ENCODE results near the gene ATP8B2.
A peak's percentile ranks its signal among the peaks of the same experiment; 100 is the strongest.

The ATP8B2 gene

DNA sequence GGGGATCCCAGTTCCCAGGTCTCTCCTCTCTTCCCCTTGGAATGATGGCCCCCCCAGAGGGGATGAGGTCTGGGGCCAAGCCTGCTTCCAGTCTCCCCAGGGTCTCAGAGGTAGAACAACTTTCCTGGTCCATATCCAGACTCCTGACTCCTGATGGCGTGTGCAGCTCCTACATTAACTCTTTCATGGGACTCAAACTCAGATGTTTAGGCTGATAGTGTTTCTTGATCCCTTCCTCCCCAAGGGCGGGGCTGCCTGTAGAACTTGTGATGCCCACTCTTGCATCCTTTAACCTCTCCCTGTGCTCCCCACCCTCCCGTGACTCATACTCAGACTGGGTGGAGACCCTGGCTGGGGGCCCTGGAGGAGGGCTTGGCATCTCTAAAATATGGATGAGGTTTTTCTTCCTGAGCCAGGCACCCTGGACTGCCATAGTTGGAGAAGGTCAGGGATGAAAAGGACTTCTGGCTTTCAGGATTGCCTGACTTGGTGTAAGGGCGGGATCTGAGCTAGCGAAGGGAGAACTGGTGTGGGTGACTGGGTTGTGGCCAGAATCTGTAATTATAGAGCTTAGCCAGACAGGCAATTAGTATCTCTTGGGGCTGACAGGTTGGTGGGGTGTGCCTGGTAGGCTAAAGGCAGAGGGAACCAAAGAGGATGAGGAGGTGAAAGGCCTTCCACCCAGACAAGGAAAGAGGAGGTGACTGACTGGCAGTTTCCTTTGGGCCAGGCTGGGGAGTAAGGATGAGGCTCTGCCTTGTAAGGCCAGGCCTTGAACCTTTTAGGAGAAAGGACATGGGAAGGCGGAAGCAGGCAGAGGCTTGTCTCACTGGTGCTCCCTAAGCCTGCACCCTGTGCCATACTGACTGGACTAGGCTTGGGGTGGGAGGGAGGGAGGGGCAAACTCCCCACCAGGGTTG is 1.5 kb downstream of the ATP8B2 start:
- TF ChIP-seq SPI1 (IDR thresholded peaks at IDR 0.05; ENCODE audit: low read depth, low read length) = no peak
- TF ChIP-seq PAX5 (IDR thresholded peaks at IDR 0.05; ENCODE audit: insufficient read depth, low read length, severe bottlenecking) = no peak
- no peak for TF ChIP-seq POLR2AphosphoS5 (IDR thresholded peaks at IDR 0.05; ENCODE audit: low read depth, low read length)
- TF ChIP-seq POLR2A (IDR thresholded peaks at IDR 0.05; ENCODE audit: low read depth, low read length) = no peak
- TF ChIP-seq TAF1 (IDR thresholded peaks at IDR 0.05; ENCODE audit: low read depth, low read length) = no peak
- TF ChIP-seq POU2F2 (IDR thresholded peaks at IDR 0.05; ENCODE audit: low read depth, low read length) = no peak
- FAIRE-seq (peak; percentile 23), DNase-seq (ENCODE audit: insufficient read length, low spot score) (no peak)

DNA sequence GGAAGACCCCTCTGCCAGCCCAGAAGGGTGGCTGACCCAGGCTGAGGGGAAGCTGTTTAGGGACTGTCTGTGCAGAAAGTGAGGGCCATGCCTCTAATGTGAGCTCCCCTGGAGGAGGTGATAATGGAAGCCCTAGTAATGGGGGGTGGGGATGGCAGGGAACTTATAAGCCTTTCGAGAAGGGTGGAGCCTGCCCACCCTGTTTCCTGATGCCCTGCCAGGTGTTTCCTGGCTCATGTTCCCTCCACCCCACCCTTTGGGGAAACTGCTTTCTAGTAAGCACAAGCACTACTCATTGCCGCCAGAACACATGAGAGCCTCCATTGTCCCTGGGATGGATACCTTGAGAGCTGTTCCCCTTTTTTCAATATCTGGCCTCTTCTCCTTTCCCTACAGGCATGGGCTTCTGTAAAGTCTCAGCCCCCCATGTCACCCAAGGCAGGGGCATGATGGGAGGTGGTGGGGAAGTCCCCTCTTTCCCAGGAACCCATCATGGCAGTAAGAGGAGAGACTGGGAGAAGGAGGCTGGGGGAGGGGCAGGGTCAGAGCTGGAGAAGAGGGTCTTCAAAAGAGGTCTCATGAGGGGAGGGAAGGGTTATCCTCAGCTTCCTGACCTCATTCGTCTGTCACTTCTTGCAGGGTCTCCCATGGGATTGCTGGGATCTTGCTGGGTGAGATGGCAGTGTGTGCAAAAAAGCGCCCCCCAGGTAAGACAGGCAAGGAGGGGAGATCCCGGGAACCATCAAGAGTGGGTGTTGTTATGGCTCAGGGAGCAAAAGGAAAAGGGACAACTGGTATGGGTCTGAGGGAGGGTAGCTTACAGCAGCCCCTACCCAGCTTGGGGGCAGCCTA is 2.4 kb downstream of the ATP8B2 start:
- FAIRE-seq = peak; percentile 20
- TF ChIP-seq POLR2AphosphoS5 (IDR thresholded peaks at IDR 0.05; ENCODE audit: low read depth, low read length) (no peak), PAX5 (IDR thresholded peaks at IDR 0.05; ENCODE audit: insufficient read depth, low read length, severe bottlenecking) (no peak), TAF1 (IDR thresholded peaks at IDR 0.05; ENCODE audit: low read depth, low read length) (no peak), SPI1 (IDR thresholded peaks at IDR 0.05; ENCODE audit: low read depth, low read length) (peak; percentile 26; the same call in 1 of the 2 replicates), POU2F2 (IDR thresholded peaks at IDR 0.05; ENCODE audit: low read depth, low read length) (no peak), POLR2A (IDR thresholded peaks at IDR 0.05; ENCODE audit: low read depth, low read length) (no peak)
- DNase-seq (ENCODE audit: insufficient read length, low spot score) = no peak

DNA sequence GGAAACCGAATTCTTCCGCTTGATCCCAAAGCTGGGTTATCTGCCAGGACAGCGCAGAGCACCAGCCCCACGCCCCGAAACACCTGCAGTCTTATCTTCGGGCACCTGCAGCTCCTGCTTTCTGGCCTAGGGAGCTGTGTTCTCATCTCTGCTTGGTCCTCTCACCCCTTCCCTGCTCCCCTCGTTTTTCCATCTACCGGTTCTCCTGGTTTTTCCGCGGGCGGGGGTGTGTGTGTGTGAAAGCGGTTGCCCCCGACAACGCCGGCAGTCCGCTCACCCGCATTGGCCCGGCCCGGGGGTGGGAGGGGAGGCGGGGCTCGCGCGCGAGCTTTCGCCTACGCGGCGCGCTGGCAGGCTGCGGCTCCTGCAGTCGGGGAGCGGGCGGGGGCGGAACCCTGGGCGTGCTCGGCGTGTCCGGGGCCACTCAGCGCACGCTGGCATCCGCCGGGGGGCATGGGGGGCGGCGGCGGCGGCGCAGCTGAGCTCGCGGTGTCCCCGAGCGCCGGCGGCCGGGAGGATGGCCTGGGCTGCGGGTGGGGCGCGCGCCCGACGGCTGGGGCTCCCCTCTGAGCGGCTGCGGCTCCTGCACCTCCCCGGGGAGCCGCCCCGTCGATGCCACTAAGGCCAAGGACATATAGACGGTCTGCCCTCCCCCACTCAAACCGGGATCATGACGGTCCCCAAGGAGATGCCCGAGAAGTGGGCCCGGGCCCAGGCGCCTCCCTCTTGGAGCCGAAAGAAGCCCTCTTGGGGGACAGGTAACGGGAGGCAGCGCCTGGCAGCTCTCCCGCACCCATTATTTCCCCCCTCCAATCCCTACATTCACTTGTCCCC is 3.2 kb downstream of the ATP8B2 start:
- DNase-seq (ENCODE audit: insufficient read length, low spot score) = peak; percentile 83
- FAIRE-seq = peak; percentile 93
- TF ChIP-seq TAF1 (IDR thresholded peaks at IDR 0.05; ENCODE audit: low read depth, low read length) (no peak), POU2F2 (IDR thresholded peaks at IDR 0.05; ENCODE audit: low read depth, low read length) (no peak), POLR2A (IDR thresholded peaks at IDR 0.05; ENCODE audit: low read depth, low read length) (no peak), POLR2AphosphoS5 (IDR thresholded peaks at IDR 0.05; ENCODE audit: low read depth, low read length) (no peak), SPI1 (IDR thresholded peaks at IDR 0.05; ENCODE audit: low read depth, low read length) (no peak), PAX5 (IDR thresholded peaks at IDR 0.05; ENCODE audit: insufficient read depth, low read length, severe bottlenecking) (no peak)

DNA sequence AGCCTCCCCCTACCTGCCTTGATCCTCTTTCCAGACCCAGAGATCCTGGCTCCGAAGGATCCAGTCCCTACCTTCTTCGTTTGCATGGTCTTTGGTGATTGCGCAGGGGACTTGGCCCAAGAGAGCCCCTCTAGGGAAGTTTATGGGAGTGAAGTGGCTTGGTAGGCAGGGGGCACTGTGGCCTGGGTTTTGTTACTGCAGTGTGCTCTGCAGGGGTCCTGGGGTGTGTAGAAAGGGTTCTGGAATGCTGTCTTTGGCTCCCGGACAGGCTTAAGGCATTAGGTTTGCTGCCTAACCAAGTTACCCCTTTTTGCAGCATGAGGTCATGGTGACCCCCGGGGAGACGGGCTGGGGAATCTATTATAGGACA is 3.8 kb downstream of the ATP8B2 start:
- FAIRE-seq (no peak), DNase-seq (ENCODE audit: insufficient read length, low spot score) (no peak)
- no peak for TF ChIP-seq TAF1 (IDR thresholded peaks at IDR 0.05; ENCODE audit: low read depth, low read length)
- TF ChIP-seq SPI1 (IDR thresholded peaks at IDR 0.05; ENCODE audit: low read depth, low read length) = no peak
- TF ChIP-seq PAX5 (IDR thresholded peaks at IDR 0.05; ENCODE audit: insufficient read depth, low read length, severe bottlenecking) = no peak
- TF ChIP-seq POLR2A (IDR thresholded peaks at IDR 0.05; ENCODE audit: low read depth, low read length) = no peak
- no peak for TF ChIP-seq POLR2AphosphoS5 (IDR thresholded peaks at IDR 0.05; ENCODE audit: low read depth, low read length)

DNA sequence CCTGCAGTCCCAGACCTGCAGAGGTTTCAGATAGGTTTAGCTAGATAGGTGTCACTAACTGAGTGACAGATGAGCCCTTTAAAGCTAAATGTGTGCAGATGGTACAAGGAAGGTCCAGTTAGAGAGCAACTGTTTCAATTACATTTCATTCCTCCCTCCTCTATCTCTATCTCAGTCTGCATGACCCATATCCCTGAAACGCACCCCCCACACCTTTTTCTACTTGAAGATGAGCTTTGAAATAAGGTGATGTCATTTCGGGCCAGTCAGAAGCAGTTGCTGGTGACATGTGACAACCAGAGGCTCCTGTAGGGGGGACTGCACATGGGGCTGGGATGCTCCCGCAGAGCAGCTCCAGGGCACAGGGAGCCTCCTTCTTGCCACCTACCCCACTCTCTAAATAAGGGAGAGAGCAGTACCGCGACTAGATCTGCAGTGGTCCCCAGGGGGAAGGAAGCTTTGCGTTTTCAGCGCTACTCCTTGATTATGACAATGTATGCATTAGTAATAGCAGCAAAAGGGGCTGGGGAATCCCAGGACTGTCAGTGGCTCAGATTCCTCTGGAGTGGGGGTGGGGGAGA is 4.3 kb downstream of the ATP8B2 start:
- DNase-seq (ENCODE audit: insufficient read length, low spot score) (no peak), FAIRE-seq (no peak)
- TF ChIP-seq TAF1 (IDR thresholded peaks at IDR 0.05; ENCODE audit: low read depth, low read length) = no peak
- no peak for TF ChIP-seq POLR2AphosphoS5 (IDR thresholded peaks at IDR 0.05; ENCODE audit: low read depth, low read length)

DNA sequence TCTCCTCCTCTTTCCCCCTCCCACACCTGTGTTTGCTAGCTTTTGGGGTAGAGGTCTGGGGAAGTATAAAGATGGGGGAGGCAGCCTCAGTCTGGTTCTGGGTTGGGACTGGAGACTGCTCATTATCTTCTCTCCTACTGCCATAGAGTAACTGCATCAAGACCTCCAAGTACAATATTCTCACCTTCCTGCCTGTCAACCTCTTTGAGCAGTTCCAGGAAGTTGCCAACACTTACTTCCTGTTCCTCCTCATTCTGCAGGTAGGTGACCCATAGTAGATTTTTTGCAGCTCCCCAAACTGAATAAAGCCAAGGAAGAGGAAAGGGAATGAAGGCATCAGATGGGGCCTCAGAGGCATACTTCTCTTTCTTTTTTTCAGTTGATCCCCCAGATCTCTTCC is 5.3 kb downstream of the ATP8B2 start:
- no peak for FAIRE-seq
- no peak for DNase-seq (ENCODE audit: insufficient read length, low spot score)
- TF ChIP-seq POLR2AphosphoS5 (IDR thresholded peaks at IDR 0.05; ENCODE audit: low read depth, low read length) = no peak
- no peak for TF ChIP-seq POU2F2 (IDR thresholded peaks at IDR 0.05; ENCODE audit: low read depth, low read length)
- TF ChIP-seq POLR2A (IDR thresholded peaks at IDR 0.05; ENCODE audit: low read depth, low read length) = no peak
- no peak for TF ChIP-seq TAF1 (IDR thresholded peaks at IDR 0.05; ENCODE audit: low read depth, low read length)
- no peak for TF ChIP-seq SPI1 (IDR thresholded peaks at IDR 0.05; ENCODE audit: low read depth, low read length)
- TF ChIP-seq PAX5 (IDR thresholded peaks at IDR 0.05; ENCODE audit: insufficient read depth, low read length, severe bottlenecking) = no peak

DNA sequence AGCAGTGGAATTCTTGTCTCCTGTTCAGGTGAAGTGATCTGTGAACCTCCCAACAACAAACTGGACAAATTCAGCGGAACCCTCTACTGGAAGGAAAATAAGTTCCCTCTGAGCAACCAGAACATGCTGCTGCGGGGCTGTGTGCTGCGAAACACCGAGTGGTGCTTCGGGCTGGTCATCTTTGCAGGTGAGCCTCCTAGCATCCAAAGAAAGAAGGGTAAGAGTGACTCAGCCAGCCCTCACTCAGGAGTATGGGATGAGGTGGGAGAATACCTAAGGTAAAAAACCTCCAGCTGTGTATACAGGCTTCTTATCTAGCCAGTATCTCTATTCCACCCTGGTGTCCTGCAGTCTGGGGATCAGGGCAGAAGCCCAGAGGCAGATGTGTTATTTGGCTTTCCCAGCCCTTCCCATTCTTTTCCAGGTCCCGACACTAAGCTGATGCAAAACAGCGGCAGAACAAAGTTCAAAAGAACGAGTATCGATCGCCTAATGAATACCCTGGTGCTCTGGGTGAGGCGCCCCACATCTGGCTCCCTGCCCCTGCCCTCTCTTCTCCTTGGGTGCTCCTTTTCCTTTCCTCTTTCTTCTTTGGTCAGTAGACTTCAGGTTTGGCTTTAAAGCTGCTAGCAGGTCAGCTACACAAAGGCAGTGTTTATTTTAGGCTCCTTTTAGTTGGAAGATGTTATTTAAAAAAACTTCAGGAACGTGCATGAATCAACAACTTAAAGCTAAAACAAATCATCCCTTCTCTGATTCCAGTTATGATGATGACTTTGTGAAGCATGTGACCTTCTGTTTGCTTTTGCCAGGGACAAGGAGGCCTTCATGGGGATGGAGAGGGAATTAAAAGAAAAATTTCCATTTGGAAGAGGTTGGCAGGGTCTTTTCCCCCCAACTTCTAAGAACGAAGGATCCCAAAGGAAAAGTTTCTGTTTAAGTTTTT is 9.0 kb downstream of the ATP8B2 start:
- DNase-seq (ENCODE audit: insufficient read length, low spot score) (no peak), FAIRE-seq (no peak)
- no peak for TF ChIP-seq POLR2A (IDR thresholded peaks at IDR 0.05; ENCODE audit: low read depth, low read length)
- TF ChIP-seq PAX5 (IDR thresholded peaks at IDR 0.05; ENCODE audit: insufficient read depth, low read length, severe bottlenecking) = no peak
- TF ChIP-seq SPI1 (IDR thresholded peaks at IDR 0.05; ENCODE audit: low read depth, low read length) = no peak
- no peak for TF ChIP-seq TAF1 (IDR thresholded peaks at IDR 0.05; ENCODE audit: low read depth, low read length)
- no peak for TF ChIP-seq POLR2AphosphoS5 (IDR thresholded peaks at IDR 0.05; ENCODE audit: low read depth, low read length)
- no peak for TF ChIP-seq POU2F2 (IDR thresholded peaks at IDR 0.05; ENCODE audit: low read depth, low read length)
